NOMO-1 (cell line): ENCODE measurements around the gene TAF5L.
"Not testable (repeated sequence)": the region's sequence is repeated elsewhere in the genome, so short reads cannot be mapped to it uniquely, and the experiment has no call there.

Experiments
- DNase-seq, 2 experiments: peaks; one replicate each; lab custom pipeline; 2025; ENCODE audit not compliant: unreplicated experiment in 2 of 2; lab: John Stamatoyannopoulos, UW

Gene TAF5L

DNA sequence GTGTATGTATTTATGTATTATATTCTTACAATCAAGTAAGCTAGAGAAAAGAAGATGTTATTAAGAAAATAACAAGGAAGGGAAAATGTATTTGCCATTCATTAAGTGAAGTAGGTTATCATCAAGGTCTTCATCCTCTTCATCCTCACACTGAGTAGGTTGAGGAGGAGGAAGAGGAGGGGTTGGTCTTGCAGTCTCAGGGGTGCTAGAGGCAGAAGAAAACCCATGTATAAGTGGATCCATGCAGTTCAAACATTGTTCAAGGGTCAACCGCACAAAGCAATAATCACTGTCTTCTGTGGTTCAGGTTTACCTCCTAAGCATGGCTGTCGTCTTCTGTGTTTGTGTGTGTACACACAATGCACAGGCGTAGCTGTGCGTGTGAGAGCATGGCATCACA lies 17.0 kb upstream of the TAF5L start:
- DNase-seq = no peak

DNA sequence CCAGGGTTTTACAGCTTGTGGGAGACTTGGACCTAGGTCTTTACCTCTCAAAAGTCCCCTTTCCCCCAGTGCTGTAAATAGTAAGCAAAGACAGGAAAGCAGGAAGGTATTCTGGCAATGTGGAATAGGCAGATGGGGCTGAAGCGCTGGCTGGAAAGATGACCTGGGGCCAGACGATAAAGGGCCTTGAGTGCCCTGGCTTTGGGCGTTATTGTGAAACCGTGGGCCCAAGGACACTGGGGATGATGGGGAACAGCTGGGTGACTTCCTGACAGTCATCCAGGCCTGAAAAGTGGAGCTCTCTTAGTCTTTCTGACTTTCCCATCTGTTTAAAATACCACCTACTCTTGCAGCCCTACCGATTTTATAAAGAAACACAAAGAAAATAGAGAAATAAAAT lies 16.5 kb upstream of the TAF5L start:
- no peak for DNase-seq

DNA sequence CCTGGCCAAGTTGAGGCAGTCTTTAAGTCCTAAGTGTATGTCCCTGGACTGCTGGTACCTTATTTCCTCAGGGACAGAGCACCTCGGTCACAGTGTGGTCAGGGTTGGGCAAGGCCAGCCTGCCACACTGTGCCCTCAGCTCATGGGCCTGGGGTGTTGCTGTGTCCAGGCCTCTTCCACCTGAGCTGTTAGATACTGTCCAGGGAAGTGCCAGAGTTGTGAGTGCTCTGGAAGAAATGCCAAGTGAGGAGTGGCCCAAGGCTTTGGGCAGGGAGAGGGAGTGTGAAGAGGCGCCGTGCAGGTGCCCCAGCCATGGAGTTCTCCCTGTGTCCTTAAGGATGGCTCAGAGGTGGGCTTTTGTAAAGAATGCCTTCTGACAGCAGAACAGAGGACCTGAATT lies 15.4 kb upstream of the TAF5L start:
- DNase-seq = no peak

DNA sequence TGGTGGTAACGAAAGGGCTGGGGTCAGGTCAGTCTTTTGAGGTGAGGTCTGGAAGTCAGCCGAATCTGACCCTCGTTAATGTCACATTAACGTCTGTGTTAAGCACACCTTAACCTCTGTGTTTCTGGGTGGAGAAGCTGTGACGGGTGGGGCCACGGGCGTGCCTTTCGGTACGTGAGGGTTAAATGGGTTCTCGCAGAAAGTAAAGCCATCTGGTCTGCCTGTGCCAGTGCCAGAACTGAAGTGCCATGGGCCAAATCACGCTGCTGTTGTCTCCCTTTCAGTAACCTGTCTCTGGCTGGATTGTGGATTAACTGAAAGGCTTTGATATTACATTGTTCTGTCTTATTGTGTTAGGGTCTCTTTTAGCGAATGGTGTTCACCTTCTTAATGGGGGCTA lies 14.5 kb upstream of the TAF5L start:
- DNase-seq = no peak

DNA sequence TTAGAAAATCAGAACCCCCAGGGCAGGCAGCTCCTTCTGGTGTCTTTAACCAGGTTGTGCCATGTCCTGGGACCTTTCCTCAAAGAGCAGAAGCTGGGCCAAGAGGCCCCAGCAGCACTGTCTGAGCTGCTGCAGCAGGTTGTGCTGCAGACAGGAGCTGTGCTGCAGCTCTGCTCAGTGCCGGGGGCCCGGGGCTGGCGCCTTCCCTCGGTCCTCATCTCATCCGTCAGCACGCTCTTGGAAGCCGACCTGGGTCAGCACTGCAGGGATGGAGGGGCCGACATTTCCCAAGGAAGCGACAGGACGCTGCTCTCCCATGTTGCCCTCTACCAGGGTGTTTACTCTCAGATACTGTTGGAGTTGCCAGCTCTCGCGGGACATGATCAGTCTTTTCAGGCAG lies 11.8 kb upstream of the TAF5L start:
- DNase-seq = no peak

DNA sequence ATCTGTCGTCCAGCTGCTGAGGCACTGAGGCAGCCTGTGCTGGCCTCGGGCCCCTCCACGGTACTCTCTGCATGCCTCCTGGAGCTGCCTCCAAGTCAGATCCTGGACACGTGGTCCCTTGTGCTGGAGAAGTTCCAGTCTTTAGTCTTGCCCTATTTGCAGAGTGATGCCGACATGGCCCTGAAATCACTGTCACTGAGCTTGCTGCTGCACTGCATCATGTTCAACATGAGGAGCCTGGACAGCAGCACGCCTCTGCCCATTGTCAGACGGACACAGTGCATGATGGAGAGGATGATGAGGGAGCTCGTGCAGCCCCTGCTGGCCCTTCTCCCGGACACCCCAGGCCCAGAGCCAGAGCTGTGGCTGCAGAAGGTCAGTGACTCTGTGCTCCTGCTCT lies 10.1 kb upstream of the TAF5L start:
- no peak for DNase-seq

DNA sequence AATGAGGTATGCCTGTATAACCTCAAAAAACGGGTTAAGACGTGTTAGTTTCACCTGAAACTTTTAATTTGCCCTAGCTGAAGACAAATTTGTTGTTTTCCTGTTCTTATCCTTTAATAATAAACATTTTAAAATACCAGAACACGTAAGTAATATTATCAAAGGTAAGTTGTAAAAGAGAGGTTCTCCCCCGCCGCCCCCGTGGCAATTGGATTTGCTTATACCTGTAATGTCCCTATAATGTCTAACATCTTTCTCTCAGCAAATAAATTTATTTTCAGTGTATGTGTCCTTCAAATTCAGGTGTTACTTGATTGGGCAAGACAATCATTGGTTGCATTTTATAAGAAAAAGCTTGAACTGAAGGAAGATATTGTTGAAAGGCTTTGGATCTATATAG lies 6.0 kb upstream of the TAF5L start:
- no peak for DNase-seq

DNA sequence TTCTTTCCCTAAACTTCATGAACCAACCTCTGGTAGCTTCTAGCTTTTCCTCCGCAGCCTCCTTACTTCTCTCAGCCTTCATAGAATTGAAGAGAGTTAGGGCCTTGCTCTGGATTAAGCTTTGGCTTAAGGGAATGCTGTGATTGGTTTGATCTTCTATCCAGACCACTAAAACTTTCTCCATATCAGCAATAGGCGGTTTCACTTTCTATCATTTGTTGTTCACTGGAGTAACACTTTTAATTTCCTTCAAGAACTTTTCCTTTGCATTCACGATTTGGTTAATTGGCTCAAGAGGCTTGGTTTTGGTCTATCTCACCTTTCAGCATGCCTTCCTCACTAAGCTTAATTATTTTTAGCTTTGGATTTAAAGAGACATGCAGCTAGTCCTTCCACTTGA lies 5.2 kb upstream of the TAF5L start:
- DNase-seq = no peak

DNA sequence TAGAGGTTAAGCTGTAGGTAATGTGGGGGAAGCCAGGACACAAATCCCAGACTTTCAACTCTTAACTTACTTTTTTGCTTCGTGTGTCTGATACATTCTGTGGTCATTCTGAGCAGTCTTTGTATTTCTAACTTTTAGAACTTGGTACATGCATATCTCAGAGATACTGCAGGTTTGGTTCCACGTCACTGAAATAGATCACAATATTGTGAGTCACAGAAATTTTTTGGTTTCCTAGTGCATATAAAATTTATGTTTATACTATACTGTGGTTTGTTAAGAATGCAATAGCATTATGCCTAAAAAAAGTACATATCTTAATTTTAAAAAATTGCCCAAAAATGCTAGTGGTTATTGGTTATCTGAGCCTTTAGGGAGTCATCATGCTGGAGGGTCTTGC lies 3.3 kb upstream of the TAF5L start:
- DNase-seq = no peak

DNA sequence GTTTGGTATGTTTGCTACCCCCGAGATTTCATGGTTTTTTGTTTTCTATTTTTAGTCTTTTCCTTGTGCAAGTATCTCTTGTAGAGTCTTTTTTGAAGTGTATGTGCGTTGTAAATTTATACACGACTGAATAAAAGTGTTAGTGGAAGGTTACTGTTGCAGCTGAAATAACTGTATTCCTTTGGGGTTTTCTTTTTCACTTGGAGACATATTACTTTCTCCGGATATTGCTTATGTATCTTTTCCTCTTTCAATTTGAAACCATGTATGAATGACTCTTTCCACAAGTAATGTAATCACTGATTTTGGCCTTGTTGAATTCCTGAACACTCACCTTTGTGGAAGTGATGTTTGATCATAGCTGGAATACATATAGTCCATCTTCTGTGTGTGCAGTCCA lies 1.1 kb upstream of the TAF5L start:
- DNase-seq = no peak

DNA sequence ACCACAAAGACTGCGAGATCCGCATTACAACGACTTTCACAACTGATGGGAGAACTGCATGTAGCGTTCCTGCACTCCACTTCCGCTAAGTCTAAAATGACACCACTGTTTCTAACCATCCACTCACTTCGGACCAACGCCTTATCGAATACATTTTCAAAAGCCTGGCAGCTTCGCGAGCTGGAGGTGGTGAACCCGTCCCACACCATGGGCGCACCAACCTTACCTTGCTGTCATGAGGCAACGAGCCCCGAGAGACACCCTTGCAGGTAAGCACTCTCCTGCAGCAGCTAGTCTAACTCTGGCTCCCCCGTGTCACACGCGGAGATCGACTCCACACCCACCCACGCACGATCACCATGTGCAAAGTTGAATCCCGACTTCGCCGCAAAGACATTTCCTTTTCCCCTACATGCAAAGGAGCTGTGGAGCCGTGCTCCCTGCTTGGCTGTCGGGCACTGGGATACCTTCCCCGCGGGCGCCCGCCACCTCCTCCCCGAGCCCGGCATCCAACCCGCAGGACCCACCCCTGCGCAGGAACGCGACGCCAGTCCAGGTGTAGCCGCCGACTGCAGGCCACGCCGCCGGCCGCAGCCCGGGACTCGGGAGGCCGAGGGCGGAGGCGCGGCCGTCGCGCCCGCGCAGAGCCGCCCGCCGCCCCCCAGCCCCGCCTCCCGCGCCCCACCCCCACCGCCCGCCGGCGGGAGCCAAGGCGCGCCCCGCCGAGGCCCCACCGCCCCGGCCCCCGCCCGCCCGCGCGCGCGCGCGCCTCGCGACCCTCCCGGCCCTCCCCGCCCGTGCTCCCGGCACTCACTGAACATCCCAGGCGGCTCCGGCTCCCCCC lies 629 bp downstream of the TAF5L start:
- DNase-seq = peak; percentile 41 to 45

DNA sequence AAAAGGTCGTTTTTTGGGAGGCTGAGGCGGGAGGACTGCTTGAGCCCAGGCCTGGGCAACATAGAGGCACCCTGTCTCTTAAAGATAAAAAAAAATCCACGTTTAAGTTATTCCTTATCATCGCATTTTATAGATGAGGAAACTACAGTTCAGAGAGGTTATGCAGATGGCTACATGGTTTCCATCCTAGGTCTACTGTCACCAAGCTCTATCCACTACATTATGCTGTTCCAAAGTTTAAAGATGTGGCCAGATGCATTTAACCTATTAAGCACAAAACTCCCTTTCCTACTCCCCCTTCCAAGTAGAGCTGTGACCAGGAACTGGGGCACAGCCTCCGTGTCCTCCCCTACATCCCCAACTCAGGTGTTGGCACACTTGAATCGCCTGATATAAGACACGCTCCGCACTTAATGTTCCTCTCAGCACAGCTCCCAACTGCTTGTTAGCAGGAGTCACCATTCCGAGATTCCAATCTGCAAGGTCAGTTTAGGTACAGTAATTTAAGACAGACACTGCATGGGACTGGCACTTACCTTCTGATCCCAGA lies 1.3 kb downstream of the TAF5L start:
- no peak for DNase-seq

DNA sequence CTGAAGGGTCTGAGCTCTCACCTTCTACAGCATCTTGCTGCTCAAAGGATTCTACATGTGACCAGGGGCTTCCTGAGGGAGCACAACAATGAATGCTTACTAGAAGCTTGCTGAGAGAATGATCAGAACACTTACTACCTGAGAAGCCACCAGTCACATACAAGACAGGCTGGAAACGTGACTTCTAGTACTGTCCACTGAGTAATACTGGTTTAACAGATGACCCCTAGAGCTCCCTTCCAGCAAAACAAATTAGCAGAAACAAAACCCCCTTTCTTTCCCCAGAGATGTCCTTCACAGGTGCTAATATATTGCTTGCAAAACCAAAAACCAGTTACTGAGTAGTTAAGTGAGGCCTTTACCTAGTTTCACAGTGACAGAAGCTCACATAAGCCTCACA lies 2.1 kb downstream of the TAF5L start:
- DNase-seq = no peak

DNA sequence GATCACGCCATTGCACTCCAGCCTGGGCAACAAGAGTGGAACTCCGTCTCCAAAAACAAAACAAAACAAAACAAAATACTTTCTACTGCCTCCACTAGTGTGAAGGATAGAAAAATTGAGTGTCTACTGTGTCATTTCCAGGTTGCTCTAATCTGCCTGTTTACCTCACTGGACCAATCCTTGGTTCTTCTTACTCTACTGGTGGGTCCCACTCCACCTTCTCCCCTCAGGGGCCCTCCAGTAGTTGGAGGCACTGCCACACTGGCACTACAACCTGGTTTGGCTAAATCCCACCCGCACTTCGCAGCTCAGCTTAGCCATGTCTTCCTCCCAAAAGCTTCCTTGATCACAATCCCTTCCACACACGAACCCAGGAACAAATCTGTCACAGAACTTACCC lies 2.7 kb downstream of the TAF5L start:
- DNase-seq = no peak

DNA sequence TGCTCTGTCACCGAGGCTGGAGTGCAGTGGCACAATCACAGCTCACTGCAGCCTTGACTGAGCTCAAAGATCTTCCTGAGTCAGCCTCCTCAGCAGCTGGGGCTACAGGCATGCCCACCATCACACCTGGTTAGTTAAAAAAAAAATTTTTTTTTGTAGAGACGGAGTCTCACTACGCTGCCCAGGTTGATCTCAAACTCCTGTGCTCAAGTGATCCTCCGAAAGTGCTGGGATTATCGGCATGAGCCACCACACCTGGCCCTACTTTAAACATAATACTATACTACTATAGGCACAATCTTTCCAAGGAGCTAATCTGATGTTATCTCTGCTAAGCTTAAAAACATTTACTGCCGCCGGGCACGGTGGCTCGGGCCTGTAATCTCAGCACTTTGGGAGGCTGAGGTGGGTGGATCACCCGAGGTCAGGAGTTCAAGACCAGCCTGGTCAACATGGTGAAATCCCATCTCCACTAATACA lies 3.2 kb downstream of the TAF5L start:
- not testable (repeated sequence) for DNase-seq

DNA sequence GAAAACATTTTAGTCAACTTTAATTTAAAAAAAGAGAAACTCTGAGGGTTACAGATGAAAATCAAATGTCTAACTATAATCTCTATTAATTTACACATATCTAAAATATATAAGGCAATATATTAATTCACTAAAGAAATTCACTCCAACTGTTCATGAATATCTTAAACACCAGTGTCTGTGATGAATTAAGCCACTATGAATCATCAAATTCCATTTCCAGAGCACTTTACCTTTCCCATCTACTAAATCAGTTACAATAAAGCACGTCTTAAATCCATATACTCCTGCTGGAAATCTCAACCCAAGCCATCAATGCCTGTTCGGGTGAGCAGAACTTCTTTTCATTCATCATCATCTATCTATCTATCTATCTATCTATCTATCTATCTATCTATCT lies 4.3 kb downstream of the TAF5L start:
- no peak for DNase-seq

DNA sequence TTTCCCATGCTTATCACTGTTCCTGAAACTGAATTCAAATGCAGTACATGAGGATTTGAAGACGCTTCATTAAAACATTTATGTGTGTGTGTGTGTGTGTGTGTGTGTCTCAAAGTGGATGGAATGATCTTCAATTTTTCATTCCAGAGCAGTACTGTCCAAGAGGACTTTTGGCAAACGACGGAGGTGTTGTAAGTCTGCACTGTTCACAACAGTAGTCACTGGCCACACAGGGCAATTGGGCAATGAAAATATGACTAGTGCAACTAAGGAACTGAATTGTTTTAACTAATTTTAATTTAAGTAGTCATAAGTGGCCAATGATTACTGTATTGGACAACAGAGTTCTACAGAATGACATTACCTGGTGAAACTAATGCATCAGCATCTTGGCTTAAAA lies 5.0 kb downstream of the TAF5L start:
- no peak for DNase-seq

DNA sequence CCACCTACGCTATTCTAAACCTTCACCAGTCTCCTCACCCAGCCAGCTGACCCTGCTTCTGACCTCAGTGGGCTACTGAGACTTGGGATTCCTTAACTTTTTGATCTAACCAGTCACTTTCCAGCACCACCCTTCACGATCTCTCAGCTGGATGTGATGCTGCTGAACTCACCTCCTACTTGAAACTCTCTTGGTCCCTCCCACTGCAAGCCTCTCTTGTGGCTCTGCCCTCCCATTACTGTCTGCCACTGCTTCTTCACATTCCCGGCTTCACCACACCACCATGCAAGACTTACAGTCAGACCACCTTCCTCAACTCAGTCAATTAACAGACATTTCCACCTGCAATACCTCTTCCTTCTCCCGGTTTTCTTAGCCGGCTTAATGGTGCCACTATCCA lies 6.3 kb downstream of the TAF5L start:
- no peak for DNase-seq

DNA sequence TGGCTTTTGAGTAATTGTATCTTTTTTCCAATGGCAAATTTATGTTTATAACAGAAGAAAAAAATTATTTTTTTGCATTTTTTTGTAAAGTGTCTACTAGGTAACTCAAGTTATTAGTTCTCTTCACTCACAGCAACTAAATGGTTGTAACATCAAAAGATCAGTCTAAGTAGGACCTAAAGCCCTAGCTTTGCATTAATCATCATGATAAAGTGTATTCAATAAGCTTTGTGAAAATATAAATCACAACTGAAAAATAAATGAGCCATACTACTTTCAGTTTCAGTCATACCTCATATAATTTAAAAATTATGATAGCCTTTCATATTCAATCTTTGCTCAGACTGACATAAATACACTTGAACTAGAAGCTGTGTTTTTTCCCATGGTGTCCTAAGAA lies 6.9 kb downstream of the TAF5L start:
- DNase-seq = no peak

DNA sequence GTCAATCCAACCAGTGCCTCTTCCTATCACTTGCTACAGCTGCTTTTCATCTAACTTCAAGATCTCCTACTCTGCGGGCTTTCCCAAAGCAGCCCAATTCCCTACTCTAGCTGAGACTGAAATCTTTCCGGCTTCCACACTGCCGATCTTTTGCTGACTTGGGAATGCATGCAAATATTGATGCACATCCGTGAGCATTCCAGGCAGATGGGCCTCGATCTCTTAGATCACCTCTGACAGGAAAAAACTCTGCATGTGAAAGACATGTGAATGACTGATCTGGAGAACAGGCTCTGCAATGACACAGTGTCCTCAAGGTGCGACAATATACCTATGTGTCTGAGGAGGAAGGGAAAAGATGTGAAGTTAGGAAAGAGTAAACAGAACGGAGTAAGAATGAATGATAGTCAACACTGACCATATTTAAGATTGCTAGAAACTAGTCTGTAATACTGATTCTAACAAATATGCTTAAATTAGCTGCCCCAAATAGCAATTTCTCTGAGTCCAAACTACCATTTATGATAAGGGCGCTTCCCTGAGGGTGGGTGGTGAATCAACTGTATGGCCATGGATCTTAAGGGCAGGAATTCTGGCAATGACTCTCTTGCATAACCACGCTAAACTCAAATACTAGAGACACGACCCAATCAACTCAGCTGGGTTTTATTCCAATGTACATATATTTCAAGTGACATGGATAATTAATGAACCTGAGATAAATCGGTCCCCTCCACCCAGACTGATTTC lies 8.4 kb downstream of the TAF5L start:
- no peak for DNase-seq

DNA sequence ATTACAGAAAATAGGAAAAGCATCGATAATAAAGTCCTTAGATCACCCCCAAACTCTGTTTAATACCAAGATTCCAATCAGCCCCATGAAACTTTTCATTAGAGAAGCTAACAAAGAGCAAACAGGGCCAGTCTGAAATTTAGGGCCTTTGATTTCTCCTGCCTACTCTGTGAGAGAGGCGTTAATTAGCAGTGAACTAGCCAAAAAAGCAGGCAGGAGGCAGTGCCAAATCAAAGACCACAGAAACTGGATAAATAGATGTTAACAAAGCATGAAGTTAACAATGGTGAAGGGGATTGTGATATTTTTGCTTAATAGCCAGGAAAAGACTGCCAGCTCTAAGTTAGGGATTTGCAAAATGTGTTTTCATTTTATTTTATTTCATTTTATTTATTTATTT lies 11.2 kb downstream of the TAF5L start:
- no peak for DNase-seq

DNA sequence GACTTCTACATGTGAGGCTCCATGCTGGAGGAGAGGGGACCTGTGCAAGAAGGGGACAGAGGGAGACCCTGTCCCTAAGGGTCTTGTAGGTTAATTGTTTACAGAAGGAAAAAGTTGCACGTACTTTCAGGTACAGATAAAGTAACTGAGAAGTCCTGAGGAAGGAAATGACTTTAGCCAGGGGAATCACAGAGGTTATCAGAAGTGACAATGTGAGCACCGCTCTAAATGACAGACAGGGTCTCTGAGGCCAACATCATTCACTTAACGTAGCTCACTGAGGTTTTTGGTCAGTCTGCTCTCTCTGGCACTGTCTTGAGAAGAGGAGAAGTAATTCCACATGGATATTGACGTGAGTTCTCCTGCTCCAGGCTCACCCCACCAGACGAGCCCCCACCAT lies 12.0 kb downstream of the TAF5L start:
- DNase-seq = no peak
